Measurements from ENCODE around the gene ULK4. TPM values are rescaled to one million over a fixed set of nuclear protein-coding genes. Genes with fewer than 3 reads are reported as not detected.
"Not testable (repeated sequence)": the region's sequence is repeated elsewhere in the genome, so short reads cannot be mapped to it uniquely, and the experiment has no call there.

The ULK4 gene
- total RNA-seq, 2 donors from 2014 or later = 7.0 to 7.7 TPM

- H3K4me3 Mint-ChIP-seq; H3K27ac Mint-ChIP-seq; H3K4me1 Mint-ChIP-seq; ATAC-seq (replicated peaks); H3K36me3 Mint-ChIP-seq (ENCODE audit: low read depth); H3K9me3 Mint-ChIP-seq; H3K27me3 Mint-ChIP-seq: not testable (repeated sequence)
Measured at GRCh38 chr3:41977401-41977800, 15.5 kb upstream of the ULK4 start.

DNA sequence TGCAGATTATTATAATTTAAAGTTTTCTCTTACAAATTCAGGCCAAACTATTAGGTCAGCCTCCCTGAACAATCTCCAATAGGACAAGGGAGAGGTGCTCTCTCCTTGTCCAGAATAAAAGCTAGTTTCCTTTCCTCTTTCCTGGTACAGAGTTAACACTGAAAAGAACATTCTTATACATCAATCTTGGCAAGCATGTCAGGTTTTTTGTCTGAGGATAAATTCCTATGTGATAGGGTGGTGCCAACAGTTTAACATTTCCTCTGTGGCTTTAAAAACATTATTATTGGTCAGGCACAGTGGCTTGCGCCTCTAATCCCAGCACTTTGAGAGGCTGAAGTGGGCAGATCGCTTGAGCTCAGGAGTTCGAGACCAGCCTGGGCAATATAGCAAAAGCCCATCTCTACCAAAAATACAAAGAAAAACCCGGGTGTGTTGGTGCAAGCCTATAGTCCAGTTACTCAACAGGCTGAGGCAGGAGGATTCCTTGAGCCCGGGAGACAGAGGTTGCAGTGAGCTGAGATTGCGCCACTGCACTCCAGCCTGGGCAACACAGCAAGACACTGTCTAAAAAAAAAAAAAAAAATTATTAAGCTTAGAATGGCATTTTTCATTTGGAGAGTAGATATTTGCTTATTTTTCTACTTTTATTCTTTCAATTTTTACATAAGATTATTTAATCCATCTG lies 13.7 kb upstream of the ULK4 start:
- H3K4me3 Mint-ChIP-seq = no peak overlapping the region
- no peak overlapping the region for H3K27ac Mint-ChIP-seq
- no peaks in the 10 kb centered on the region for H3K4me1 Mint-ChIP-seq
- no peak for ATAC-seq (replicated peaks)
- H3K36me3 Mint-ChIP-seq (ENCODE audit: low read depth) = no peaks in the 10 kb centered on the region
- H3K9me3 Mint-ChIP-seq = peaks cover 7% of the 10 kb centered on the region
- no peaks in the 10 kb centered on the region for H3K27me3 Mint-ChIP-seq

DNA sequence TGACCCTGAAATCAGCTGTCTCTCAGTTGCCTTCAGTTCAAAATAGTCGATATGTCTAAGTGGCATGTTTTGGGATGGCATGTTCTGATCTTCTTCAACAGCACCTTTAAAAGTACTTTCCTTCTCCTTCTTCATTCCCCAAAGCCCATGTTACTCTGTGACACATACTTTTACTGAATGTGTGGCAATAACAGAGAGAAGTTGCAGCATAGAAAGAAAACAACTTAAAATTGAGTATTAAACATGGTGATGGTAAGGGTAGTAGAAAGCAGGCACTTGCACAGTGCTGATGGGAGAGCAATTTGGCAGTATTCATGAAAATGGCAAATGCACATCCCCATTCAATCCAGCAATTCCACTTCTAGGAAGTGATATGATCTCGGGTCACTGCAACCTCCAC lies 12.3 kb upstream of the ULK4 start:
- H3K27ac Mint-ChIP-seq = no peak overlapping the region
- no peaks in the 10 kb centered on the region for H3K4me1 Mint-ChIP-seq
- no peaks in the 10 kb centered on the region for H3K36me3 Mint-ChIP-seq (ENCODE audit: low read depth)
- H3K27me3 Mint-ChIP-seq = no peaks in the 10 kb centered on the region
- H3K4me3 Mint-ChIP-seq = no peak overlapping the region
- H3K9me3 Mint-ChIP-seq = peaks cover 7% of the 10 kb centered on the region
- ATAC-seq (replicated peaks) = no peak

DNA sequence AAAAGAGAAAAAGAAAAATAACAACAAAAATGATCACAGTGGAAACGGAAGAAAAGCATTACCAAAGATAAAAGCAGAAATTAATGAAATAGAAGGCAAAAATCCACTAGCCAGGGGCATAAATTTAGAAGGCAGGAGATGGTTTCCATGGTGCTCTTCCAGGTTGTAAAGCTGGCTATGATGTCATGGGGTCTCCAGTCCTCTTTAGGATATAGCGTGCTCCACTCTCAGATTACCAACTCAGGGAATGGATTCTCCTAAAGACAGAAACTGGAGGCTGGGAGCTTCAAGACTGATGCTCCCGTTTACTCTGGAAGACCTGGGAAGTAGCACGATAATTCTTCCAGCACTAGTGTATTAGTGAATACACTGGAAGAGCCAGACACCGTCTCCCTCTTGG lies 10.9 kb upstream of the ULK4 start:
- ATAC-seq (replicated peaks) = no peak
- H3K4me1 Mint-ChIP-seq = no peaks in the 10 kb centered on the region
- H3K27me3 Mint-ChIP-seq = no peaks in the 10 kb centered on the region
- no peak overlapping the region for H3K27ac Mint-ChIP-seq
- H3K4me3 Mint-ChIP-seq = no peak overlapping the region
- H3K9me3 Mint-ChIP-seq = peaks cover 7% of the 10 kb centered on the region
- no peaks in the 10 kb centered on the region for H3K36me3 Mint-ChIP-seq (ENCODE audit: low read depth)

DNA sequence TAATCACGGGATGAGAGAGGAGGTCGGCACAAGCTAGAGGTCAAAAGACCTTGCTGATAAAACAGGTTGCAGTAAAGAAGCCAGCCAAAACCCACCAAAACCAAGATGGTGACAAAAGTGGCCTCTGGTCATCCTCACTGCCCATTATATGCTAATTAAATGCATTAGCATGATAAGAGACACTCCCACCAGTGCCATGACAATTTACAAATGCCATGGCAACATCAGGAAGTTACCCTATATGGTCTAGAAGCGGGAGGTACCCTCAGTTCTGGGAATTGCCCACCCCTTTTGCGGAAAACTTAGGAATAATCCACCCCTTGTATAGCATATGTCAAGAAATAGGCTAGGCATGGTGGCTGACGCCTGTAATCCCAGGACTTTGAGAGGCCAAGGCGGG lies 4.3 kb upstream of the ULK4 start:
- no peak for ATAC-seq (replicated peaks)
- no peak overlapping the region for H3K27ac Mint-ChIP-seq

GRCh38 chr3:41963823-41964222 lies 1.9 kb upstream of the ULK4 start:
- H3K4me3 Mint-ChIP-seq = no peak overlapping the region

More for the DNA sequence above, 4.3 kb upstream of the ULK4 start:
- Mint-ChIP-seq H3K4me1 (peaks cover 2% of the 10 kb centered on the region), H3K27me3 (no peaks in the 10 kb centered on the region), H3K4me3 (no peak overlapping the region), H3K36me3 (ENCODE audit: low read depth) (peaks cover 7% of the 10 kb centered on the region), H3K9me3 (no peaks in the 10 kb centered on the region)

GRCh38 chr3:41960826-41961750 lies 815 bp downstream of the ULK4 start:
- H3K9me3 Mint-ChIP-seq = no peaks in the 10 kb centered on the region
- H3K36me3 Mint-ChIP-seq (ENCODE audit: low read depth) = peaks cover 7% of the 10 kb centered on the region
- ATAC-seq (replicated peaks) = peak; percentile 18
- peaks cover 9% of the 10 kb centered on the region for H3K4me1 Mint-ChIP-seq
- H3K4me3 Mint-ChIP-seq = peak overlapping the region; percentile 93
- no peaks in the 10 kb centered on the region for H3K27me3 Mint-ChIP-seq
- peak overlapping the region; percentile 93 for H3K27ac Mint-ChIP-seq

More at GRCh38 chr3:41963823-41964222, 1.9 kb upstream of the ULK4 start:
- Mint-ChIP-seq H3K4me1 (peaks cover 9% of the 10 kb centered on the region), H3K27ac (no peak overlapping the region), H3K27me3 (no peaks in the 10 kb centered on the region), H3K9me3 (no peaks in the 10 kb centered on the region), H3K36me3 (ENCODE audit: low read depth) (peaks cover 7% of the 10 kb centered on the region)
- no peak for ATAC-seq (replicated peaks)

DNA sequence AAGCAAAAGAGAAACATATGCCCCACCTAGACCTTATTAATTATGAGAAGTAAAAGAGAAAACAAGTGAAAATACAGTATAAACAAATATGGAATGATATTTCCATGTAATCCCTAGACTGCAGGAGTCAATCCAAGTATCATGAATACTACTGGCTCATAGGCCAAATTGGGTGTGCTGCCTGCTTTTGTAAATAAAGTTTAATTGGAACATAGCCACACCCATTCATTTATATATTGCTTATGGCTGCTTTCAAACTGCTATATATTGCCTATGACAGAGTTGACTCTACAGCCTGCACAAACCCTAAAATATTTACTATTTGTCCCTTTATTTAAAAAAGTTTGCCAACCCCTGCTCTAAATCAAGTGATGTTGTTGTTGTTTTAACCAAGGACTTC lies 5.3 kb downstream of the ULK4 start:
- Mint-ChIP-seq H3K9me3 (no peaks in the 10 kb centered on the region), H3K27ac (no peak overlapping the region), H3K4me3 (no peak overlapping the region), H3K4me1 (peaks cover 9% of the 10 kb centered on the region), H3K36me3 (ENCODE audit: low read depth) (peaks cover 19% of the 10 kb centered on the region), H3K27me3 (no peaks in the 10 kb centered on the region)
- no peak for ATAC-seq (replicated peaks)

GRCh38 chr3:41955192-41955591 lies 6.7 kb downstream of the ULK4 start:
- H3K36me3 Mint-ChIP-seq (ENCODE audit: low read depth) = peaks cover 27% of the 10 kb centered on the region
- ATAC-seq (replicated peaks) = no peak
- H3K4me3 Mint-ChIP-seq = no peak overlapping the region
- no peaks in the 10 kb centered on the region for H3K4me1 Mint-ChIP-seq
- H3K27ac Mint-ChIP-seq = no peak overlapping the region
- no peaks in the 10 kb centered on the region for H3K9me3 Mint-ChIP-seq
- no peaks in the 10 kb centered on the region for H3K27me3 Mint-ChIP-seq

GRCh38 chr3:41943311-41943843 lies 18.5 kb downstream of the ULK4 start:
- H3K36me3 Mint-ChIP-seq (ENCODE audit: low read depth) = peaks cover 11% of the 10 kb centered on the region
- H3K4me1 Mint-ChIP-seq = no peaks in the 10 kb centered on the region
- H3K9me3 Mint-ChIP-seq = no peaks in the 10 kb centered on the region
- H3K4me3 Mint-ChIP-seq = no peak overlapping the region
- H3K27ac Mint-ChIP-seq = no peak overlapping the region
- no peak for ATAC-seq (replicated peaks)
- H3K27me3 Mint-ChIP-seq = no peaks in the 10 kb centered on the region

DNA sequence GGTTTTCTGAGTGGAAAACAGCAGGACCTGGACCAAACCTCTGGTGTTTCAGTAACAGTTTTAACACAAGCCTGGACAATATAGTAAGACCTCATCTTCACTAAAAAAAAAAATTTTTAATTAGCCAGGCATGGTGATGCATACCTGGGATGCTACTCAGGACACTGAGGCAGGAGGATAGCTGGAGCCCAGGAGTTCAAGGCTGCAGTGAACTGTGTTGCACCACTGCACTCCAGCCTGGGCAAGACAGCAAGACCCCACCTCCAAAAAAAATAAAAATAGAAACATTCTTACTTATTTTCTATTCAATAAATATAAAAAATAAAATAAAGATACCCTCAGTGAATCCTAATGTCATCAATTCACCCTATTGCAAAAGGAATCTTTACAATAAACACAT lies 21.5 kb downstream of the ULK4 start:
- no peaks in the 10 kb centered on the region for H3K27me3 Mint-ChIP-seq
- peaks cover 6% of the 10 kb centered on the region for H3K36me3 Mint-ChIP-seq (ENCODE audit: low read depth)
- H3K9me3 Mint-ChIP-seq = no peaks in the 10 kb centered on the region
- ATAC-seq (replicated peaks) = no peak
- H3K4me1 Mint-ChIP-seq = no peaks in the 10 kb centered on the region
- no peak overlapping the region for H3K27ac Mint-ChIP-seq
- no peak overlapping the region for H3K4me3 Mint-ChIP-seq

GRCh38 chr3:41936384-41936783 lies 25.5 kb downstream of the ULK4 start:
- no peak overlapping the region for H3K4me3 Mint-ChIP-seq
- H3K9me3 Mint-ChIP-seq = no peaks in the 10 kb centered on the region
- H3K36me3 Mint-ChIP-seq (ENCODE audit: low read depth) = peaks cover 19% of the 10 kb centered on the region

DNA sequence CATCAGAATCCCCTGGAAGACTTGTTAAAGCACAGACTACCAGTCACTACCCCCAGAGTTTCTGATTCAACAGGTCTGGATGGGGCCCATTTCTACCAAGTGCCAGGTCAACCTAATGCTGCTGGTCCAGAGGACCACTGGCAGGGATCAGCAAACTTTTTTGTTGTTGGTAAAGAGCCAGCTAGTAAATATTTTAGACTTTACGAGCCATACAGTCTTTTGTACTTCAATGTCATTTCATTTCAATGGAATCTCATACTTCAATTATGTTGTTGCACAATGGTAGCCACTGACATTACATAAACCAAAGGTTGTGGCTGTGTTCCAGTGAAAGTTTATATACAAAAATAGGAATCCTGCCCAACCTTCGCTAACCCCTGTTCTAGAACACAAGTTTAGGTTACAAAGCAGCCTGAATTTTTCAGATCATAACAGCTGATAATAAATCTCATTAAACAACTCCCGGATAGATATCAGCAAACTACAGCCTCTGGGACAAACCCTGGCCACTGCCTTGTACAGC lies 28.7 kb downstream of the ULK4 start:
- no peak overlapping the region for H3K4me3 Mint-ChIP-seq
- no peaks in the 10 kb centered on the region for H3K27me3 Mint-ChIP-seq
- no peaks in the 10 kb centered on the region for H3K9me3 Mint-ChIP-seq
- peaks cover under 1% of the 10 kb centered on the region for H3K4me1 Mint-ChIP-seq
- H3K27ac Mint-ChIP-seq = no peak overlapping the region
- no peak for ATAC-seq (replicated peaks)
- H3K36me3 Mint-ChIP-seq (ENCODE audit: low read depth) = peaks cover 49% of the 10 kb centered on the region

More at GRCh38 chr3:41936384-41936783, 25.5 kb downstream of the ULK4 start:
- Mint-ChIP-seq H3K27ac (no peak overlapping the region), H3K27me3 (no peaks in the 10 kb centered on the region), H3K4me1 (no peaks in the 10 kb centered on the region)
- no peak for ATAC-seq (replicated peaks)

GRCh38 chr3:41932464-41932863 lies 29.4 kb downstream of the ULK4 start:
- no peak overlapping the region for H3K27ac Mint-ChIP-seq
- H3K9me3 Mint-ChIP-seq = no peaks in the 10 kb centered on the region
- ATAC-seq (replicated peaks) = no peak
- no peaks in the 10 kb centered on the region for H3K27me3 Mint-ChIP-seq
- H3K4me1 Mint-ChIP-seq = peaks cover 5% of the 10 kb centered on the region
- no peak overlapping the region for H3K4me3 Mint-ChIP-seq
- peaks cover 50% of the 10 kb centered on the region for H3K36me3 Mint-ChIP-seq (ENCODE audit: low read depth)
